Measurements from ENCODE around the gene SAMD10. TPM values are rescaled to one million over a fixed set of nuclear protein-coding genes. Genes with fewer than 3 reads are reported as not detected.

The SAMD10 gene
- total RNA-seq, 1 donor, result 1.3 TPM

DNA sequence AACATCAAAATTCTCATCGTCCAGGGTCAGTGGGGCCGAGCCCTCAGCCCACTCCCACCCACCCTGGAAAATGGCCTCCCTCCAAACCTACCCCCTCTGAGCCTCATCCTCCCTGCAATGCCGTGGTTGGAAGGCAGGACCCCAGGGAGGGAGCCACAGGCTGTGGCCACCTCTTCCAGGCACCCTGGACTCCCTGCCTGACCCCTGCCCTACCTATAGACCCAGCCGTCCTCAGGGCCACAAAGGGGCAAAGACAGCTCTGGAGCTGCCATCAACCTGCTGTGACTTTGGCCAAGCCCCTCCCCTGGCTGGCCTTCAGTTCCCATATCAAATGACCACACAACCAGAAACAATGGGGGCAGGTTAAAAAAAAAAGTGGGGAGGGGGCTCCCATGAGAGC, 21.0 kb downstream of the SAMD10 start:
- DNase-seq (ENCODE audit: low read depth), result no peak
- no peak for TF ChIP-seq CTCF (IDR thresholded peaks at IDR 0.05; ENCODE audit: insufficient read depth, low read depth, low read length)
- H3K4me3 ChIP-seq (ENCODE audit: low read depth, low read length), result no peak overlapping the region

- TF ChIP-seq CTCF (IDR thresholded peaks at IDR 0.05; ENCODE audit: insufficient read depth, low read depth, low read length), result no peak
- peak; percentile 15 for DNase-seq (ENCODE audit: low read depth)
- no peak overlapping the region for H3K4me3 ChIP-seq (ENCODE audit: low read depth, low read length)
These were observed 21.6 kb downstream of the SAMD10 start for GRCh38 chr20:63957690-63958441.

- peak overlapping the region; percentile 58 for H3K4me3 ChIP-seq (ENCODE audit: low read depth, low read length)
- TF ChIP-seq CTCF (IDR thresholded peaks at IDR 0.05; ENCODE audit: insufficient read depth, low read depth, low read length), result peak; percentile 17
- DNase-seq (ENCODE audit: low read depth), result peak; percentile 52
These were observed 22.3 kb downstream of the SAMD10 start for GRCh38 chr20:63957004-63957689.

- peak overlapping the region; percentile 58 for H3K4me3 ChIP-seq (ENCODE audit: low read depth, low read length)
- no peak for DNase-seq (ENCODE audit: low read depth)
- TF ChIP-seq CTCF (IDR thresholded peaks at IDR 0.05; ENCODE audit: insufficient read depth, low read depth, low read length), result no peak
These were observed 22.8 kb downstream of the SAMD10 start for GRCh38 chr20:63956664-63957003.

GRCh38 chr20:63955827-63956663, 23.4 kb downstream of the SAMD10 start, which contains the start of gene UCKL1:
Gene UCKL1, minus strand, starts transcription at chr20:63956416. Its CDS starts 44 bp downstream, at chr20:63956372.
- DNase-seq (ENCODE audit: low read depth), result peak; percentile 93
- no peak for TF ChIP-seq CTCF (IDR thresholded peaks at IDR 0.05; ENCODE audit: insufficient read depth, low read depth, low read length)
- H3K4me3 ChIP-seq (ENCODE audit: low read depth, low read length), result peak within 1 kb of the TSS; percentile 83

GRCh38 chr20:63955281-63955826, 24.1 kb downstream of the SAMD10 start:
- DNase-seq (ENCODE audit: low read depth), result peak; percentile 37
- peak; percentile 35 for TF ChIP-seq CTCF (IDR thresholded peaks at IDR 0.05; ENCODE audit: insufficient read depth, low read depth, low read length)

More at GRCh38 chr20:63955281-63955826, 24.1 kb downstream of the SAMD10 start:
- peak overlapping the region; percentile 83 for H3K4me3 ChIP-seq (ENCODE audit: low read depth, low read length)
